ENCODE results near the gene NAXD. TPM values are rescaled to one million over a fixed set of nuclear protein-coding genes. Genes with fewer than 3 reads are reported as not detected.

Gene NAXD
- total and polyA plus RNA-seq, 8 donors: 17.4 to 56.4 (median 20.8) TPM

GRCh38 chr13:110576070-110576394 is 39.3 kb upstream of the NAXD start:
- TF ChIP-seq, protein P1, sequence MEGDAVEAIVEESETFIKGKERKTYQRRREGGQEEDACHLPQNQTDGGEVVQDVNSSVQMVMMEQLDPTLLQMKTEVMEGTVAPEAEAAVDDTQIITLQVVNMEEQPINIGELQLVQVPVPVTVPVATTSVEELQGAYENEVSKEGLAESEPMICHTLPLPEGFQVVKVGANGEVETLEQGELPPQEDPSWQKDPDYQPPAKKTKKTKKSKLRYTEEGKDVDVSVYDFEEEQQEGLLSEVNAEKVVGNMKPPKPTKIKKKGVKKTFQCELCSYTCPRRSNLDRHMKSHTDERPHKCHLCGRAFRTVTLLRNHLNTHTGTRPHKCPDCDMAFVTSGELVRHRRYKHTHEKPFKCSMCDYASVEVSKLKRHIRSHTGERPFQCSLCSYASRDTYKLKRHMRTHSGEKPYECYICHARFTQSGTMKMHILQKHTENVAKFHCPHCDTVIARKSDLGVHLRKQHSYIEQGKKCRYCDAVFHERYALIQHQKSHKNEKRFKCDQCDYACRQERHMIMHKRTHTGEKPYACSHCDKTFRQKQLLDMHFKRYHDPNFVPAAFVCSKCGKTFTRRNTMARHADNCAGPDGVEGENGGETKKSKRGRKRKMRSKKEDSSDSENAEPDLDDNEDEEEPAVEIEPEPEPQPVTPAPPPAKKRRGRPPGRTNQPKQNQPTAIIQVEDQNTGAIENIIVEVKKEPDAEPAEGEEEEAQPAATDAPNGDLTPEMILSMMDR (IDR thresholded peaks at IDR 0.05): no peak
- H3K9me3 ChIP-seq: no peaks in the 10 kb centered on the region
- H3K4me1 ChIP-seq: peaks cover 0 to 9% (median 6%) of the 10 kb centered on the region in 3 donors
- ATAC-seq (no peak), FAIRE-seq (no peak), DNase-seq (no peak)
- no peaks in the 10 kb centered on the region for H3K27me3 ChIP-seq
- H3K27ac ChIP-seq: peak overlapping the region; percentile 39 to 77 (median 50)
- H3K4me3 ChIP-seq: no peak overlapping the region
- intact Hi-C loops (cut with DNase I): loop anchor here in 1 of 3 donors (10.0 kb wide), 1 partner anchor 121 kb away; no protein-coding TSS in a partner anchor
- H3K36me3 ChIP-seq: no peaks in the 10 kb centered on the region
- 77 to 83% methylated on average over 7 of the region's 7 CpGs for WGBS, 2 donors

DNA sequence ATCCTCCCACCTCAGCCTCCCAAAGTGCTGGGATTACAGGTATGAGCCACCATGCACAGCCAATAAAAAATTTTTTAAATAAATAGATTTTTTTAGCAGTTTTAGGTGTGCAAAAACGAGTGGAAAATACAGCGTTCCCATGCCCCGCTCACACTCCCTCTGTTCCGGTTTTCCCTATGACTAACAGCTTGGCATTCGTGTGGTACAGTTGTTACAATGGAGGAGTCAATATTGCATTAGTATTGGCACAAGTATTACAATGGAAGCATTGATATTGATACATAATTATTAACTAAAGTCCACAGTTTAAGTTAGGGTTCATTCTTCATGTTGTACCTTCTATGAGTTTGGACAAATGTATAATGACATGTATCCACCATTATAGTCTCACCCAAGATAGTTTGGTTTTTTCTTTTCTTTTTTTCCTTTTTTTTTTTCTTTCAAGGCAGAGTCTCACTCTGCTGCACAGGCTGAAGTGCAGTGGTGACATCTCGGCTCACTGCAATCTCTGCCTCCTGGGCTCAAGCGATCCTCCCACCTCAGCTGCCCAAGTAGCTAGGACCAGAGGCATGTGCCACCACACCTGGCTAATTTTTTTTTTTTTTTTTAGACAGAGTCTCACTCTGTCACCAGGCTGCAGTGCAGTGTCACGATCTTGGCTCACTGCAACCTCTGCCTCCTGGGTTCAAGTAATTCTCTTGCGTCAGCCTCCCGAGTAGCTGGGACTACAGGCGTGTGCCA is 38.4 kb upstream of the NAXD start:
- ATAC-seq: peak; percentile 85 to 97 (median 94)
- 32 to 36% methylated on average over 11 of the region's 11 CpGs for WGBS, 2 donors
- Histone ChIP-seq H3K36me3 (no peaks in the 10 kb centered on the region), H3K4me1 (peaks cover 0 to 9% (median 6%) of the 10 kb centered on the region in 3 donors), H3K4me3 (no peak overlapping the region), H3K27ac (peak overlapping the region; percentile 39 to 77 (median 50)), H3K27me3 (no peaks in the 10 kb centered on the region), H3K9me3 (no peaks in the 10 kb centered on the region)
- DNase-seq: peak in 3 of 6 donors; percentile 28 to 67 (median 63)
- TF ChIP-seq, protein P1 (IDR thresholded peaks at IDR 0.05): no peak
- intact Hi-C loops (cut with DNase I): loop anchor here in 1 of 3 donors (10.0 kb wide), 1 partner anchor 122 kb away; no protein-coding TSS in a partner anchor
- no peak for FAIRE-seq

GRCh38 chr13:110578363-110578762 is 37.0 kb upstream of the NAXD start:
- TF ChIP-seq, protein P1 (IDR thresholded peaks at IDR 0.05): no peak
- ATAC-seq (no peak), FAIRE-seq (no peak), DNase-seq (peak in 1 of 6 donors; percentile 21)
- no peak overlapping the region for H3K27ac ChIP-seq
- peaks cover 0 to 9% (median 6%) of the 10 kb centered on the region in 3 donors for H3K4me1 ChIP-seq
- no peaks in the 10 kb centered on the region for H3K27me3 ChIP-seq
- no peak overlapping the region for H3K4me3 ChIP-seq
- WGBS, 2 donors: 81 to 83% methylated on average over 10 of the region's 10 CpGs
- intact Hi-C loops (cut with DNase I): loop anchor here in 1 of 3 donors (10.0 kb wide), 1 partner anchor 124 kb away; no protein-coding TSS in a partner anchor
- no peaks in the 10 kb centered on the region for H3K36me3 ChIP-seq
- H3K9me3 ChIP-seq: no peaks in the 10 kb centered on the region

- TF ChIP-seq, protein P1 (IDR thresholded peaks at IDR 0.05): no peak
- Histone ChIP-seq H3K36me3 (no peaks in the 10 kb centered on the region), H3K4me3 (no peak overlapping the region), H3K4me1 (peaks cover 0 to 8% (median 6%) of the 10 kb centered on the region in 3 donors), H3K27ac (no peak overlapping the region), H3K9me3 (no peaks in the 10 kb centered on the region), H3K27me3 (no peaks in the 10 kb centered on the region)
- no peak for FAIRE-seq
- intact Hi-C loops (cut with DNase I): no loop called here
- no peak for DNase-seq
- no peak for ATAC-seq
- WGBS, 2 donors: 49 to 64% methylated on average over 2 of the region's 2 CpGs
Measured at GRCh38 chr13:110580800-110581199, 34.5 kb upstream of the NAXD start.
